Activated CD4-positive, alpha-beta T cell treated with anti-CD3 and anti-CD28 coated beads for 48 hours (primary cell): ENCODE measurements around the gene FOXP1.

Experiments
- DNase-seq: peaks from one replicate; pipeline ENCODE4 v3.0.0-alpha.2; 2020

Gene FOXP1

DNA sequence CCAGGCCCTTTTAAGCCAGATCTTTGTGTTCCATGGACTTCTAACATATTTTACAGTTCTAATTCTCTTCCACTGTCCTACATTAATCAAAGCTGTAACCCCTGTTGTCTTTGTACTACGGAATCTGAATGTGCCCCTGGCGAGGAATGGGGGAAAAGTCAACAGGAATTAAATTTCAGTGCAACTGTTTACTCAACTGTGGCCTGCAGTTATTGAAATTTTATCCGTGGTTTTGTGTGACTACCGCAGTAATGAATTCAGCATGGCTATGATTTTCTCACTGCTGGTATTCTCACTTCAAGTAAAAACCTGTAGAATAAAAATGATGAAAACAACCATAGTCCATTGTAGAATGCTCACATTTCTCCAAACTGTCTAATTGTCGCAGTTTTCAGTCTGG is 388.0 kb downstream of the FOXP1 start:
- no peak for DNase-seq

DNA sequence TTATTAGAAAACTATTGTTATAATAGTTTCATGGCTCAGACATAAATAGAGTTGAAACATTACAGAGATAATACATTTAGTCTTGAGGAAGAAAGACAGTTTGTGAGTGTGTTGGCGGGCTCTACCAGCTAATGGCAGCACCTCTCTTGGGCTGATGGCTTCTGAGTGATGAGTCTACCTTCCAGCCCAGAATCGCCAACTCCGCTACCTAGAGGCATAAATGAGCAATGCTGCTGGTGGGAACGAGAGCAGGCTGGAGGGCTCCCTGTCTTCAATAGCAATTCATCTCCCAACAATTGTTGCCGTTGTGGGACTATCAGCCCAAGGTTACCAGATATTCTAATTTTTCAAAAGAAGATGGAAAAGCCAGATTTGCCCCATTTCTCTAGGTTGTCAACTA is 388.7 kb downstream of the FOXP1 start:
- DNase-seq, result peak; percentile 20

DNA sequence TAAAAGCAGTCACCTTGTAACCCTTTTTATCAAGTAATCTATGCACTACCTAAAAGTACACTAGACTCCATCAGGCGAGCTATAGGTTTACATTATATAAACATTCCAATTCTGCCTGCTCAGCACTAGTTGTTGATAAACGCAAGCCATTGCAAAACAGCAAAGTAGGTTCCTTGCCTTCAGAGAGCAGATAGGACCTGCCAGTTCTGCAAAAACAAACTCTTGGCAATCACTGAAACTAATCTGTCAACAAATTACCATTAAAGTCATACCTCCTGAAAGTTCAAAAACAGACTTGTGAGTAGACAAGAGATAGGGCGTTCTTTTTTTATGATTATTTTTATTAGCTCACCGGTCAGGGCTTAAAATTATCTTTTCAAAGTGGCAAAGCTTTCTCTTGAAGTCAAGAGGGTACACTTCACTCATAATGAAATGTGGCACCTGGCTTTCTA is 392.5 kb downstream of the FOXP1 start:
- DNase-seq, result no peak

DNA sequence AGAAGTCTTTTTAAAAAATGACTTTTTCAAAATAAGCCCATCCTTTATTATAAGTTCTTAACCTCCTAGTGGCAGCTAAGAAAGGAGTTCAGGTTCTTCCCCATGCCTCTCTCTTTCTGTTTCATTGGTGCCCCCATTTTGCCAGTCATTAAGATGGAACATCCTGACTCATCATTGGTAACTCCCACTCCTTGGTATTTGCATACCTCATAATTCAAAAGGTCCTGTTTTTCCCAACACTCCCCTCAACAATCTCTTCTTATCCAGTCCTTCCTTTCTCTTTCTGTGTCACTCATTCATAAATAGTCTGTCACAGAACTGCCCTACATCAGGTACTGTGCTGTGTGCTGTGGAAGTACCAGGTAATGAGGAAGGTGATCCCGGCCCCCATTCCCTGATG is 394.0 kb downstream of the FOXP1 start:
- DNase-seq, result no peak

DNA sequence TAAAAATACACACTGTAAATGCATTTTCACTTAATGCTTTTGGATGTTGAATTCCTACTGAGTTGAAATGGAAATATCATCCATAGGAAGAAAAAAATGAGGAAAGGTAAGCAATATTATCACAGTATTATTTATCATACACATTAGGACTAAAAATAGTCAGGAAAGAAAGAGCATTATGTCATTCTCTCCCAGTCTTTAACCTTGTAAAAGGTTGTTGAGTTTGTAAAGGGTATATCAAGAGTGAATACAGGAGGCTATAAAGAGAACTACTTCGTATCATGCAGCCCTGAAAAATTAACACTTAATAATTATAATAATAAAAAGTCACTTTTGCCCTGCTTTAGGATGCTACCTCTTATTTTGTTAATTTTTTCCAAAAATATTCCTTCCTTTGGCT is 395.8 kb downstream of the FOXP1 start:
- DNase-seq, result no peak

DNA sequence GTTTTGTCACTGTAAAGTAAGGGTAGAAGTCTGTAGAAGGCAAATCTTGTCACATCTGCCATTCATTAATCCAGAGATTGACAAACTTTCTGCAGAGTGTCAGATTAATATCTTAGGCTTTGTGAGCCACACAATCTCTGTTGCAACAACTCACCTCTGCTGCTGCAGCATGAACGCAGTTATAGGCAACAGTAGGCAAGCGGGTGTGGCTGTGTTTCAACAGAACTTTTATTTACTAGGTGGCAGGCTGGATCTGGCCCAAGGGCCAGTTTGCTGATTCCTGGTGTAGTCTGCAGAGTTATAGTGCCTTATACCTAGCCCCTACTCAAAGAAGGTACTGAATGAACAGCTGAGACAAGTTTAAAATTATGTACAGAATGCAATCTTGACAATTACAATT is 396.7 kb downstream of the FOXP1 start:
- DNase-seq, result no peak

DNA sequence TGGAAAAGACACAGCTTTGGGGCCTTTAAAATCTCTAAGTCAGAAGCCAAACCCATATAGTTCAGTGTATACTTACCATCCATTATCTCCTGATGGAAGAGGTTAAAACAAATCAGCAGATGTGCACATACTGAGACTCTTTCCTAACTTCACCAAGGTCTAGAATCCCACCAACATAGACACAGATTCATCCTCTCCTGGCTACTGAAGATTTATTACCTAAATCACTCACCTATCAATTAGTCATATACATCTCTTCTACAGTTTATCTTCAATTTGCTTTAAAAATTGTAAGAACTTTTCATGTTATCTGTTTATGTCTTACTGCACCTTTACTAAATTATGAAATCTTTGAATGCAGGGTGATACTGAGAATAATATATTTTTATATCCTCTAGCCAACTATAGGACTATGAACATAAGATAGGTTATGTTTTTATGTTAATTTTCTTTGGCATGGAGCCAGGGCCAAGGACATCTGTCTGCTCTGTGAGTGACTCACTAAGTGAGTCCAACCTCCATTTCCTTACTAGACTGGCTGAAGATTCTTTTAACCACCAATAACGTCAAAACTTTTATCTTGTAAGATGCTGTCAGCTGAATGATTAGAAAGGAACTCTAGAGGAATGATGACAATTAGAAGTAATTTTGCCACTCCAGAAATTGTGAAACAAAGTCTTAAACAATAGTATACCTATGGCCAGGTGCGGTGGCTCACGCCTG is 397.6 kb downstream of the FOXP1 start:
- DNase-seq, result peak; percentile 42

DNA sequence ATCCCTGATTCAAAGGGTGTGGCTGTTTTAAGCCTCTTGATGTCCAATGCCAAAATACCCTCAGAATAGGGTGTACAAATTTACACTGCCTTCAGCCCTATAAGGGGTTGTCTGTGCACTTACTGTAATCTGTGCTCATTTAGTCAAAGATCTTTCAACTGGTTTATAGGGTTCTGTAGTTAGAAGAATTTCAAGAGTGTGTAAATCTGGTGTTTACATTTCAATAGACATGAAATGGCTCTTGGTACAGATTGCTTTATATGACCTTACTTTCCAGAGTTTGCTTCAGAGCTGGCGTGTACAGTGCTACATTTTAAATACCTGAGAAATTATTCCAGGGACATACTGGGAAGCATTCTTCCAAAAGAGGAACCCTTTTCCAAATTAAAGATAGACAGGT is 399.3 kb downstream of the FOXP1 start:
- no peak for DNase-seq

DNA sequence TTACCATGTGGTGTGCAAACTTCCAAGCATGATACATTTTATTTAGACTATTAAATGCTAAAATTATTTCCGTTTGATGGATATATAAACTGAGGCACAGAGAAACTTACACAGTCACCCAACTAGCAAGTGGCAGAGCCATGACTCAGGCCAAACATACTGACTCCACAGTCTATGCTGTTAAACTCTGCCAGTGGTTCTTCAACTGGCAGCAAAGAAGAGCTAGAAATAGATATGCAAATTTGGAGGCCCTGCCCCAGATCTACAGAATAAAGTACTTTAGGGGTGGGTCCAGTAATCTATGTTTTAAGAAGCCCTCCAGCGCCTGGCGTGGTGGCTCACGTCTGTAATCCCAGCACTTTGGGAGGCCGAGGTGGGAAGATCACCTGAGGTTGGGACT is 400.0 kb downstream of the FOXP1 start:
- no peak for DNase-seq

DNA sequence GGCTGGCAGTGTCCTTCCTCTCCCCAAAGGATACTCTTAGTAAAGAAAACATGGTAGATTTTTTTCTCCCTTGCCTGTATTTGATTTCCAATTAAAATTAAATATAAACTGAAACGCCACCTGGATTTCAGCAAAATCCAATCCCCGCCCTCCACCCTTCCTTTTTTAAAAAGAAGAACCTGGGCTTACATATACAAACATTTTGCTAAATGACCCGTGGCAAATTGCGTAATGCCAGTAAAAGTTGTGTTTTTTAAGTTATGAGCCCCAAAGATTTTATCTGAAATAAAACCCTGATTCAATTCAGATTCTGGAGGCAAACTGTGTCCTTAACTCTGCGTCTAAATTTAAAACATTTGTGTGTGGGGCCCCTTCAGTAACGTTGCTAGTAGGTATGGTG is 403.0 kb downstream of the FOXP1 start:
- no peak for DNase-seq

DNA sequence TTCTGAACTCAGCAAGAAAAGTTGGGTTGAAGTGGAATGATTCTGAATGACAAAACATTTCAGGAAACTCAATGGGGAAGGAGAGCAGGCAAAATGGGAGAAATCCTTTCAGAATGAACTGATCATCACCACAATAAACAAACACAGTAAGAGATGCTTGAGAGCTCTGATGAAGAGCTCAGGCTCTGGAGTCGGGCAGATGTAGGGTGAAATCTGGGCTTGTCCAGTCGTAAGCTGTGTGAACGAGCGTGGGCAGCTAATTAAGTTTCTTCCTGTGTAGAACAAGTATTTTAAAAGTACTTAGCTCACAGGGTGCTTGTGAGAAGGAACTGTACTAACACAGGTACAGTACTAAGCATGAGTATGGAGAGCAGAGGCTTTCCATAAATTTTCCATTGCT is 406.2 kb downstream of the FOXP1 start:
- no peak for DNase-seq

DNA sequence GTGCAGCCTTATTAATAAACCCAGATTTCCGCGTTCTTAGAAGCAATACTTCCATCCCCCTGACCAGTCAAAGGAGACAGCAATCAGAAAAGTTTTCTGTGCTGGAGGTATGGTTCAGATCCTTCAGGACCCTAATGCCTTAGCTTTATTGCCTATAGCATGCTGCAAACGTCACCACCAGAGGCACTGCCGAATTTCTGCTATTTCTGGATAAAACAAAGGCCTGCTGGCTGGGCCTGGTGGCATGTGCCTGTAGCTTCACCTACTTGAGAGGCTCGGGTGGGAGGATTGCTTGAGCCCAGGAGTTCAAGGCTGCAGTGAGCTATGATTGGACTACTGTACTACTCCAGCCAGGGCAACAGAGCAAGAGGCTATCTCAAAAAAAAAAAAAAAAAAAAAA is 407.2 kb downstream of the FOXP1 start:
- DNase-seq, result no peak

DNA sequence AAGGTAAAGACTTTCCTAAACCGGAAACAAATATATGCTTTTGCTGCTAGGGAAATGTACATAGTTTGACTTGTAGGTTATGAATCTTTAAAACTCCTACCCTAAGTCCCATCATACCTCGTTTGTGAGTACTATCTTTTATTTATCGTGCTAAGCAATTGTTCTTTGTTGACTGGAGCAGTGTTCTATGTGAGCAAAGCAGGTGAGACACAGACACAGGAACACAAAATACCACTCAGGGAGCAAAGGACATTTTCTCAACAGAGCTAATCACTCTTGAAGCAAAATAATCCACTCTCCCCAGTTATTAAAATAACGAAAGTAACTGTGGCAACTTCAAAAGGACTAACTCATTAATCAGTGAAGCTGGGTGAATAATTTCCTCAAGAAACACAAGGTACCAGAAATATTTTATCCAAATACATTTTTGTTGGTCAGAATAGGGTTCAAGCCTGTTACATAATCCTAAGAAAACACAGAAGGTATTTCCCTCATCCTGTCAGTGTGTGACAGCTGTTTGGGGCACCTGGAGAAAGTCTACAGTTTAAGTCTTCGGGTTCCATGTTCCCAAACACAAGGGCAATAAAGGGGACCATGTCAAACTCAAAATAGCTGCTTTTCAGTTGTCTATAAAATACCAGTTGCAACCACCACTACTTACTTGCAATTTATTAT is 407.7 kb downstream of the FOXP1 start:
- DNase-seq, result no peak

DNA sequence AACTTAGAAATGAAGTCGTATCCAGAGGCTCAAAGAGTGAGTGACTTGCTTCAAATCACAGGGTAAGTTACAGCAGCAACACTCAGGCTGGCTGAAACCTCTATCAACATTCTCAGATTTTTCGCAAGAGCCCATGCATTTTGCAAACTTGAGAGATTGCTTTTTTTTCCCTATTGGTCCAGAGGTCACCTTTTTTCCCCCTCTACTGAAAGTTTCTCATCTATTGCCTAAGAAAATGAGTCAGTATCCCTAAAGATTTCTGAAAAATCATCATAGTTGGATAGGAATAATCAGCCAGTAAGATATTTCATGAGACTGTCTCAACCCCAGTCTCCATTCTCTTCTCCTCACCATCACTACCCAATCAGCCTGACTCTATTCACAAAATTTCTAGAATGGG is 410.6 kb downstream of the FOXP1 start:
- DNase-seq, result no peak

DNA sequence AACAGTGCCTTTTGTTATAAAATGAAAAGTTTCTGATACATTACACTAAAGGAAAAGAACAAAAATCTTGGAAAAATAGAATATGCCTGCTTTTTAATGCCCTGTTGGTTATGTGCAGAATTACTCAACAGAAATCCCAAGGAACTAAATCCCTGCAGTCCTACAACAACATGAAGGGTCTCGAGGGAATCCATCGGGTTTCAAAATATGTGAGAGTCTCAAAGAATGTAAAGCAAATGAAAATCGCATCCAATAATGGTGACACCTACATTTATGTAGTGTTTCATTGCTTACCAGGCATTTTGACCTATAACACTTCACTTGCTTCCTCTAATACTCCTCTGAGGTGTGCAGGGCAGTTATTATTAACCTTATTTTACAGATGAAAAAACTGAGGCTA is 411.3 kb downstream of the FOXP1 start:
- no peak for DNase-seq

DNA sequence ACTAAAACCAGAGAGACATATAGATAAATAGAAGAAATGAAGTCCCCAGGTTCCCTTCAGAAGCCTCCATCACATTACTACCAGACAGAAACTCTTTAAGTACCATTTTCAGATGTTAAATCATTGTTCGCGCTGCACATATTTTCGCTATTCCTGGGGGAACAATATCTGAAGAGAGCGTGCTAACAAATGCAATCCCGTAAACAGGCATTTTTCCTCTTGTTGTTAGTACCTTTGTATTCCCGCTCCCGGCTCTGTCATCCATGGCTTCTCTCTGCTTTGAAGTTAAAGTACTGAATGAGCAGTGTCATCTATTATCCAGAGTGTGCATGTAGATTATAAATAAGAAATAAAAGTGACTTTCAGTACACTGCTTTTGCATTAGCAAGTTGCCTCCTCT is 412.3 kb downstream of the FOXP1 start:
- no peak for DNase-seq

DNA sequence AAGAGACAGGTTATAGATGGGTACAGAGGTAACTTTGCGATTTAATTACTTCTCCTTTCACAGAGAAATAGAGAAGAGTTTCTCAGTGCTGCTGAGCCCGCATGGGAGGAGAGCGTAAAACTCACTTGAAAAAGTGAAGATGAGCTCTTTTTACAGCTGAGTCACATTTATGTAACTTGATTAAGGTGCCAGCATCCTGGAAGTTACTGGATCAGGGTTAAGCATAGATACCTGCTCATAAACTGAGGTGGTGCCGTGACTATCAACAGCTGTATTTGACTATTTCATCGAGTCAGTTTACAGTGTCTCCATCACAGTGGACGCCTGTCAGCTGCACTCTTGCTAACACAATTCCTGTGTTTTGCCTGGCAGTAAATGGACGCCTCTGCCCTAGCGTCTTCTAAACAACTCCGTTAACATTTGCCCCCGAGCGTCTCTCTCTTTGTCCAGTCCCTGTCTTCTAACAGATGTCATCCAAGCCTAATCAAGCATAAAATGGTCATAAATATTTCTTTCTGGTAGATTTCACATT is 414.6 kb downstream of the FOXP1 start:
- no peak for DNase-seq

DNA sequence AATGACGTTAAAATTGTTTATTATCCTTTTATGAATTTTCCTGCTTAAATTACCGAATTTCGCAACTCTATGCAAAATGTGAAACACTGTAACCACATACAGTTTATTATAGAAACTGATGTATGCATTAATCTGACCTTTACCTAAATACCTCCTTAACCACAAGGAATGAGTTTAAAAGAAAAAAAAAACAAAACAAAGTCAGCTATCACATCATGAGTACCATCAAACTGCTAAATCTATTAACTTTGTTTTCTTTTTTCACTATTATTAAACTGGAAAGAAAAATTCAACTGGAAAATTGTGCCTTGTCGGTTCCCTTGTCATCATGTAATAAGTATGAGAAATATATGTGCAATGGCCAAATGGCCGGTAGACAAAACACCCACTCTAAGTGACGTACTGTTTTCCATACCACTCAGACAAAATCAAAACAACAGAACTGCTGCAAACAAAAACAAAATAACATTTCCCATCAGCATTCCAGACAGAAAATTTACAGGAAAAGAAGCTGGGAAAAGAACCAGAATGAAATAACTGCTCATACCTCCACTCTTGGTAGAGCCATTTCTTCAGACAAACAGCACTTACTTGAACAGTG is 415.3 kb downstream of the FOXP1 start:
- no peak for DNase-seq

DNA sequence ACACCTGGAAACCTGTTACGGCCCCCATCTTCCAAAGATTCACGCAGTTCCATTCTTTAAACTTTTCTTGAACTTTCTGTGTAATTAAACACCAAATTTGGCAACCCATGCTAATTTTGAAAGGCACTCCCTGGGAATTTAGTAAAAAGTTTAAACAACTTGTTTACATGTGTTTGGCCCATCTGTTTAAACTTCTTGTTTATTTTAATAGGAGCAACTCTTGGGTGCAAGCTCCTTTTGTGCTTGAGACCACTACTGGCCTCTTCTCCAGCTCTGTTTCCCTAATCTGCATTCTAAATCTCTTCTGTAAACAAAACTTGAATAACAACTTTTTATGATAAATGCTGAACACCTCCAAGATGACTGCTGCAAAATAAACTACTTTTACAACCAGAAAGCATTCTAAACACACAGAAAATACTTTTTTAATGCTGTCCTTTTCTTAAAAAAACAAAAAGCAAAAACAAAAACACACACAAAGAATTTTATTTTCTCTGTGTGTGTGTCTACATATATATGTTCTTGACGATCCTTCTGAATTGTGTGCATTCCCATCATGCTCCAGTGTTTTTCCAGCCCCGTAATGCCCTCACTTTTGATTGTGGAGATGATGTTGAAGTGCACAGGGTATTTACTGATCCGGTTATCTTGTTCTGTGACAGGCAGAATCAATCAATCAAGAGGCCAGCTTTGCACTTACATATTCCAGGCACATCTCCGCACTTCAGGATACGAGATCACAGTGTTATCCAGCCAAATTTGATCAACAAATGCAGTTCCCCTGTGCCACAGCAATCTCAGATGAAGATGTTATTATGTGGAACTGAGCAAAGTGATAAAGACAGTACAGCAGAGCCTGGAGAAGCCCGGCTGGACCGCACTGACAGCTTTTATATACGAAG is 416.9 kb downstream of the FOXP1 start:
- no peak for DNase-seq

DNA sequence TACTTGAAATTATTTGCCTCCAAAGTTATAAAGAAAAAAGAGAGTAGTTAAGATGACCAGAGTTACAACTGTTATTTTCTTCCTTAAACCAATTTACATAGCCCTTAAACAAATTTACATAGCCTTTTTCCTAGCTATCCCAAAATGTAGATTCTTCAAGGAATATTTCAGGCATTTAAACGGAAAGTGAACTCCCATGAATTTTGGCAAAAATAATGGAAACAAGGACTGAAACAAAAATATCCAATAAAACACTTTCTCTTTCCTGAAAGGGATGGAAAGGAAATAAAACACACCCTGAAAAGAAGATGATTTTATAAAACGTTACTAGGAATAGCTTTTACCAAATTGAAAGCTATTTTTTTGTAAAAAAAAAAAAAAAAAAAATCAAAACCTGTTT is 418.6 kb downstream of the FOXP1 start:
- DNase-seq, result no peak

DNA sequence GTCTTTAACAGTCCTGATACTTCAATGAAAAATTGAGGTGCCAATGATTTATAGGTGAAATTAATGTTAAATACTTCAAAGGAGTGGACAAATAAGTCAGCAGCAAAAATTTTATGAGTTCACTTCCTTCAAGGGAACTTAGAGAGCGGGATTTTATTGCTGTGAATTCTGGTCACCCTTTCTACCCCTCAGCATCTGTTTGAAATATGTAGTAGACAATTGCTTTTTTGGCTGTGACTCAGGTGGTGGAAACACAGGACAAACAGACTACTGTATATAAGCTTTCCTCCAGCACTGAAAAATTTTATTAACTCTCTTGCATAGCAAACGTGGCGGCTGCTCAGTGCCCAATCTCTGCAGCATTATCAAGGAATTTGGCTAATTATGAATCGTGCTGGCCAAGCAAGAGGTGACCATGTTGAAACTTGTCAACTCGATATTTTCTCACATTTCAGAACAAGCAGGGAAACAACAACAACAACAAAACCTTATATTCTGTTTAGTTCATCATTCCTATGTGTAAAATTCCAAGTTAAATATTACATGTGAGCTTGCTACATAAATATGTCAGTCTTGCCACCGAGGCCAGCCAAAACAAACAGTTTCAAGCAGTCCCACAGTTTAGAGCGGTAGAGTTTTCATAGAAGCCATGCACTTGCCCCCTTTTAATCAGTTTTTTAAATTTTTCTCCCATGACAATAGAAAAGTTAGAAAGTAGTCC is 420.2 kb downstream of the FOXP1 start:
- DNase-seq, result no peak

DNA sequence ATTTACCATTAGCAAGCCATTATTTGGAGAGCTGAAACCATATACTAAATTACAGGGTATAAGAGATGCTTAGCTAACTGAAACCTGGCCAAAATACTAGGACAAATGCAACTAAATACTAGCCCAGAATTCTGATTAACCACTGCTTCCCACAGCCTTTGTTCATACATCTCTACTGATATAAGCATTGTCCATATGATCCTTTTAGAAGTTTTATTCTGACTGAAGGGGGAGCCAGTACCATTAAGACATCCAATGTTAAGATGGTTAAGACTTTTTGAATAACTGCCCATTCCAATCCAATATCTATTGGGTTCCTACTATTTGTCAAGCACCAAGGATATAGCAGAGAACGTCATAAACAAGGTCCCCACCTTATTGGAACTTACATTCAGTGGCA is 421.3 kb downstream of the FOXP1 start:
- no peak for DNase-seq
